Activated T-helper 17 cell treated with anti-CD3 and anti-CD28 coated beads, Interleukin-2, amount 50 U/mL, for 72 hours (primary cell): ENCODE data around the gene COL27A1. TPM values are rescaled to one million over a fixed set of nuclear protein-coding genes. Genes with fewer than 3 reads are reported as not detected.

Experiments
- ATAC-seq: fragments of 150-1000 bp; cut with Tn5 transposase; replicated peaks from 2 replicates; pipeline ENCODE4 v1.10.0; 2021; ENCODE audit warnings: mild to moderate bottlenecking, moderate library complexity
- H3K27ac Mint-ChIP-seq: one replicate; pipeline ENCODE4 v1.8.0; 2022; ENCODE audit warnings: mixed read lengths
- H3K27me3 Mint-ChIP-seq: one replicate; pipeline ENCODE4 v1.8.0; 2022; ENCODE audit warnings: mixed read lengths
- H3K36me3 Mint-ChIP-seq: one replicate; pipeline ENCODE4 v1.8.0; 2022; ENCODE audit warnings: low read depth, mild to moderate bottlenecking, mixed read lengths
- H3K4me1 Mint-ChIP-seq: one replicate; pipeline ENCODE4 v1.8.0; 2022; ENCODE audit warnings: mixed read lengths
- H3K4me3 Mint-ChIP-seq: one replicate; pipeline ENCODE4 v1.8.0; 2022; ENCODE audit warnings: mild to moderate bottlenecking, mixed read lengths
- H3K9me3 Mint-ChIP-seq: one replicate; pipeline ENCODE4 v1.8.0; 2022; ENCODE audit warnings: mixed read lengths
- total RNA-seq, 2 donors: library from RNA; stranded (reverse); gene quantifications; one replicate each; pipeline ENCODE4 v1.2.3, GENCODE V29; 2022

COL27A1 gene
- total RNA-seq, 2 donors from 2014 or later: 7.8 to 12.0 TPM

DNA sequence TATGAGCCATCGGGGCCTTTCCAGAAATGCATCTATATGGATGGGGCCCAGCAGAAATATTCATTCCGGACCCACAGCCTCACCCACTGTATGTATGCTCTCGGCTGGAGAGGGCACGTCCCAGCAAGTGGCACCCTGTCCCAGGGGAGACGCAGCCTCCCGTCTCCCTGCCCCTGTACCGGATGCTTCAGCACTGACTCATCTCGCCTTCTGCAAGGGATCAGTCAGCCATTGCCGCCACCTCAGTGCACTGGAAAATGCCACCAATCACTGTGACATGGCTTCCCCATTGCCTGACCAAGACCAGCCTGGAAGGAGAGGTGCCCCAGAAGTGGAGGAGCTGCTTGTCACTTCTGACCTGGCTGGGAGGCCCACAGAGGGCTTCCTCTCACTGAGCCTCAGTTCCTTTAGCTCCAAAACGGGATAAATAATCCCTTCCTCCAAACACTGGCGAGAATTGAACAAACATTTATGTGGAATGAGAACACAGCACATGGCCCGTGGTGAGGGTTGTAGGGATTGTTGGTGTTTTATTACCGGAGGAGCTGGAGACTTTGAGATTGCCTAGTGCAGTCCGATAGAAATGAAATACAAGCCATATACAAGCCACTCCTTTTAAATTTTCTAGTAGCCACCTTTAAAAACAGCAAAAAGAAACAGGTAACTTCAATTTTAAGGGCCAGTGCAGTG, 123.7 kb downstream of the COL27A1 start:
- no peaks in the 10 kb centered on the region for H3K9me3 Mint-ChIP-seq
- ATAC-seq: no peak
- H3K27me3 Mint-ChIP-seq: no peaks in the 10 kb centered on the region
- no peak overlapping the region for H3K4me3 Mint-ChIP-seq
- peaks cover 6% of the 10 kb centered on the region for H3K4me1 Mint-ChIP-seq
- no peaks in the 10 kb centered on the region for H3K36me3 Mint-ChIP-seq
- no peak overlapping the region for H3K27ac Mint-ChIP-seq

DNA sequence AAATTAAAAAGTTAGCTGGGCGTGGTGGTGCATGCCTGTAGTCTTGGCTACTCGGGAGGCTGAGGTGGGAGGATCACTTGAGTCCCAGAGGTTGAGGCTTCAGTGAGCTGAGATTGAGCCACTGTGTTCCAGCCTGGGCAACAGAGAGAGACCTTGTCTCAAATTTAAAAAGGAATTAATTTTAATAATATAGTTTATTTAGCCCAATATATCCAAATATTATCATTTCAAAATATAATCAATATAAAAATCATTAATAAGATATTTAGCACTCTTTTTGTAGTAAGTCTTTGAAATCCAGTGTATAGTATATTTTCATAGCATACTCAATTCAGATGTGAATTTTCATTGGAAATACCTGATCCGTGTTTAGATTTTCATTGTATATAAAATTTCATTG, 124.4 kb downstream of the COL27A1 start:
- Mint-ChIP-seq H3K9me3 (no peaks in the 10 kb centered on the region), H3K4me1 (peaks cover 6% of the 10 kb centered on the region), H3K36me3 (no peaks in the 10 kb centered on the region), H3K4me3 (no peak overlapping the region), H3K27me3 (no peaks in the 10 kb centered on the region), H3K27ac (no peak overlapping the region)
- no peak for ATAC-seq

DNA sequence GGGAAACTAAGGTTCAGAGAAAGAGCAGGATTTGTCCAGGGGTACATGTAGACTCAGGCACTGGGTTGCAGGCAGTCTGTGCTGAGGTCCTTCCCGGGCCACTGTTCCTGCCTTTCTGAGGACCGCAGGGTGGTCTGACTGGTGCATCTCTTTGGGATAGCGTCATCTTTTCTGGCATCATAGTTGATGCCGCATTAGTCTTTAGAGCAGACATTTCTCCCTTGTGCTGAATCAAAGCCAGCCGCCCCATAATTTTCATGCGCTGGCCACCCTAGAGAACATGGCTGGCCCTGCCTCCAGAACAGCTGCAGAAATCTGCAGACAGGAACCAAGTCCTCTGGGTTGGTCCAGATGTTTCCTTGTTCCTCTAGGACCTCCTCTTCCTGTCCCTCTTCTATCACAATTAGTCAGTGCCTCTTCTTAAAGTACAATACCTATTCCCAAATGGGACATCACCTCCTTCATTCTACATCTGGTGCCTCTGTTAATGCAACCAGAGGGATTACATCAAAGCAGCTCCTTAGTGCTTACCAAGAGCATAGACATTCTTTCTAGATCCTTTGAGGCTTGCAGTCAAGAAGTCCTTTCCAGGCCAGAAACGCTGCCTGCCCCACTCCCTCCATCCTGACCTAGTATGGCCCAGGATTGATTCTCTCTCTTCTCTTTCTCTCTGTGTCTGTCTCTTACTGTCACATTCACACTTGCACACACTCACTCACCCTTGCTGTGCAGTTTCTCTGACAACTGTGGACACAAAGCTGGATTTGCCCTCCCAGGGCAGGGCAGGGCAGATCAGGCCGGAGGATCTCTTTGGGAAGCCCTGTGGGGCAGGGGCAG, 125.5 kb downstream of the COL27A1 start:
- Mint-ChIP-seq H3K9me3 (no peaks in the 10 kb centered on the region), H3K4me3 (no peak overlapping the region), H3K27ac (no peak overlapping the region), H3K36me3 (no peaks in the 10 kb centered on the region), H3K27me3 (no peaks in the 10 kb centered on the region), H3K4me1 (peaks cover 6% of the 10 kb centered on the region)
- no peak for ATAC-seq

DNA sequence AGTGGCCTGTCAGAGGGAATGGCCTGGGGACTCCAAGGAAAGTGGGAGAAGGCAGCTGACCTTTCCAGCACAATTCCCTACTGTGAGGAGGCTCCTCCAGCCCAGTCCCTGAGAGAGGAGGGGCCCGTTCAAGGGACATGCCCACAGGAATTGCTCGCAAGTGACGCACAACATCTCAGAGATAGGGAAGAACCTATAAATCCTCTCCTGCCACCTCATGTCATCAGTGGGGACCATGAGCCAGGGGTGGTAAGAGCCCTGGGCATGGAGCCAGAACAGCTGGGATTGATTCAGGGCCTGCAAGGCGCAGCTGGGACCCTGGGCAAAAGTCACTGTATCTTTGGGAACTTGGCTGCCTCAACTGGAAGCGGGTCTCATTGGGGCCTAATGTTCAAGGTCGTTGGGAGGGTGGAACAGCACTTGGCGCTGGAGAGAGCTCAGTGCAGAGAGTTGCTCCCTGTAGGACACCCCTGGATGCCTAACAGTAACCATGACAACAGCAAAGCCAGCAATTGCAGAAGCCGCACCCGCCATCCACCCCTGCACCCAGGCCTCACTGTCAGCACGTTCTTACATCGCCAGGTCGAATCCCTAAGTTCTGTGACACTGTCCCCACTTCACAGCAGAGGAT, 126.3 kb downstream of the COL27A1 start:
- no peak overlapping the region for H3K27ac Mint-ChIP-seq
- ATAC-seq: no peak
- no peaks in the 10 kb centered on the region for H3K9me3 Mint-ChIP-seq
- no peak overlapping the region for H3K4me3 Mint-ChIP-seq
- no peaks in the 10 kb centered on the region for H3K27me3 Mint-ChIP-seq
- H3K36me3 Mint-ChIP-seq: no peaks in the 10 kb centered on the region
- H3K4me1 Mint-ChIP-seq: peaks cover 6% of the 10 kb centered on the region

DNA sequence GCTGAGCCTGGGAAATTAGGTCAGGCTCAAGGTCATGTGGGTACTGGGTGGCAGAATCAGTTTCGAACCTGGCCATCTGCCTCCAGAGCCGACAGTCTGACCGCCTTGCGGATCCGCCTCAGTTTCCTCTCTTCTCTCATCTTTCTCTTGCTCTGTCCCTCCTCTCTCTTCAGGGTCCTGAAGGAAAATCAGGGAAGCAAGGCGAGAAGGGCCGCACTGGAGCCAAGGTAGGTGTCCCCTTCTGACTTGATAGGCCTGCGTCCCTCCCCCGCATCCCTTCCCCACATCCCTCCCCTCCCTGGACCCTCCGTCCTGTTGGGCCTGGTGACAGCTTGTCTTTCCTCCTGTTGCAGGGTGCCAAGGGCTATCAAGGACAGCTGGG, 126.8 kb downstream of the COL27A1 start:
- peaks cover 6% of the 10 kb centered on the region for H3K4me1 Mint-ChIP-seq
- no peak for ATAC-seq
- no peaks in the 10 kb centered on the region for H3K36me3 Mint-ChIP-seq
- H3K9me3 Mint-ChIP-seq: no peaks in the 10 kb centered on the region
- no peak overlapping the region for H3K4me3 Mint-ChIP-seq
- H3K27me3 Mint-ChIP-seq: no peaks in the 10 kb centered on the region
- H3K27ac Mint-ChIP-seq: no peak overlapping the region

GRCh38 chr9:114282507-114282906, 127.2 kb downstream of the COL27A1 start:
- Mint-ChIP-seq H3K4me3 (no peak overlapping the region), H3K4me1 (peaks cover 6% of the 10 kb centered on the region), H3K27me3 (no peaks in the 10 kb centered on the region), H3K36me3 (no peaks in the 10 kb centered on the region), H3K27ac (no peak overlapping the region), H3K9me3 (no peaks in the 10 kb centered on the region)
- ATAC-seq: no peak

GRCh38 chr9:114282926-114283325, 127.6 kb downstream of the COL27A1 start:
- H3K27me3 Mint-ChIP-seq: no peaks in the 10 kb centered on the region
- H3K36me3 Mint-ChIP-seq: no peaks in the 10 kb centered on the region
- no peak overlapping the region for H3K4me3 Mint-ChIP-seq
- H3K9me3 Mint-ChIP-seq: no peaks in the 10 kb centered on the region
- H3K27ac Mint-ChIP-seq: no peak overlapping the region
- H3K4me1 Mint-ChIP-seq: peaks cover 4% of the 10 kb centered on the region
- peak; percentile 66 for ATAC-seq

GRCh38 chr9:114283551-114284111, 128.3 kb downstream of the COL27A1 start:
- no peak overlapping the region for H3K27ac Mint-ChIP-seq
- H3K27me3 Mint-ChIP-seq: no peaks in the 10 kb centered on the region
- no peaks in the 10 kb centered on the region for H3K36me3 Mint-ChIP-seq
- no peak overlapping the region for H3K4me3 Mint-ChIP-seq
- no peaks in the 10 kb centered on the region for H3K4me1 Mint-ChIP-seq
- no peaks in the 10 kb centered on the region for H3K9me3 Mint-ChIP-seq
- ATAC-seq: no peak

DNA sequence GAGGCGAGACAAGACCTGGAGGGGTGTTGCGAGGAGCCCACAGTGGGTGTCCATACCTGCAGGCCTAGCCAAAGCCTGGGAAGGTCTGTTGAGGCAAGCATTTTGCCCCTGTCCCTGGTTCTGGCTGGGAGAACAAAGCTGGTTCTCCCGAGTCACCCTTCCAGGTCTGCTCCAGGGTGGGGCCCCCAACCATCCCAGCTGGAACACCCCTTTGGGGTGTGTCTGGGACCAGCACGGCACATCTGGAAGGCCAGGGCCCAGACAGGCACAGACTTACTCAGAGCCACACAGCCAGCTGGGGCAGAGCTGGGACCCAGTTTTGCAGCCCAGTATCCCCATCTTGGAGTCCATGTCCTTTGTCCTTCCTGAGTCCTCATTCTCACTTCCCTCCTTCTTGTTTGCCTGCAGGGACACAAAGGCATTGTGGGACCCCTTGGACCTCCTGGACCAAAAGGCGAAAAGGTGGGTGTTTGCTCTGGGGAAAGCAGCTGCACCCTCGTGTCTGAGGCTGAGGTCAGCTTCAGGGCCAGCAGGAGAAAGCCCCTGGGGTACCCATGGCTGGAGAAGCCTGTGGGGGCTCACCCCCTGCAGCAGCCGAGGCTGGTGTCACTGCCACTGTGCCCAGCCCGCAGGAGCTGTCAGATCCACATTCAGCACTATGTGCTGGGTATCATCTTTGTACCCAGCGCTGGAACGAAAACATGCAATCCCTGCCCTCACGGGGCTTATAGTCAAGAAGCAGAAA, 129.2 kb downstream of the COL27A1 start:
- no peak for ATAC-seq
- Mint-ChIP-seq H3K27ac (no peak overlapping the region), H3K4me1 (no peaks in the 10 kb centered on the region), H3K9me3 (no peaks in the 10 kb centered on the region), H3K36me3 (no peaks in the 10 kb centered on the region), H3K27me3 (no peaks in the 10 kb centered on the region), H3K4me3 (no peak overlapping the region)

DNA sequence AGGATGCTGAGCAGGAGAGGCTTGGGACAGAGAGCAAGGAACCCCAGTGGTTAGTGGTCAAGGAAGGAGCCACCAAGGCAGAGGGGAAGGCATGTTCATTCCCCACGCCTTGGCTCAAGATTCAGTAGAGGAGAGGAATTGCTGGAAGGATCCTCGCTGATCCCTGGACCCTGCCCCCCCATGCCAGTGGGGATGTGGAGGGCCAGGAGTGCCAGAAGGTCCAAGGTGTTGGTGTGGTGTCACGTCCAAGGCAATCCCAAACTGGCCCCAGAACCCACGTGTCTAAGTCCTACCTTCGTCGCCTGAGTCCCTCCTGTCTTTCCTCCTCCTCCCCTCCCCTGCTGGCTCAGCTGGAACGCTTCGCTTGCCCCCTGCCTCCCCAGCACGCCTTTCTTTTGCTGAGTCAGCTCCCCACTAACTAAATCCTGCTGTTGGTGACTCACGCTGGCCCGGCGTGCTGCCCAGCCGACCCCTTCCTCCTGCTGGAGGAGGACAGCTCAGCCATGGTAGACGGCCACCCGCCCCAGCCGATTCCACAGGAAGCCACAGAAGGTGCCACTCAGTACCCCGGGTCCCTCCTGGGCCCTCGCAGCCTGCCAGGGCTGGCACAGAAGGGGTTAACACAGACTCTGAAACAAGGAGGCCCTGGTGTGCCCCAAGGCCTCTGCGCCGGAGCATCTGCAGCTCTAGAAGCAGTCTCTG, 130.0 kb downstream of the COL27A1 start:
- Mint-ChIP-seq H3K27ac (no peak overlapping the region), H3K36me3 (no peaks in the 10 kb centered on the region), H3K4me1 (no peaks in the 10 kb centered on the region), H3K9me3 (no peaks in the 10 kb centered on the region), H3K4me3 (no peak overlapping the region), H3K27me3 (no peaks in the 10 kb centered on the region)
- ATAC-seq: no peak

- H3K4me1 Mint-ChIP-seq: peaks cover 5% of the 10 kb centered on the region
- no peak overlapping the region for H3K27ac Mint-ChIP-seq
- peaks cover 4% of the 10 kb centered on the region for H3K27me3 Mint-ChIP-seq
- no peaks in the 10 kb centered on the region for H3K9me3 Mint-ChIP-seq
- no peaks in the 10 kb centered on the region for H3K36me3 Mint-ChIP-seq
- H3K4me3 Mint-ChIP-seq: no peak overlapping the region
- no peak for ATAC-seq
Measured at GRCh38 chr9:114286146-114286679, 130.9 kb downstream of the COL27A1 start.

- no peaks in the 10 kb centered on the region for H3K9me3 Mint-ChIP-seq
- H3K4me3 Mint-ChIP-seq: no peak overlapping the region
- ATAC-seq: no peak
- H3K4me1 Mint-ChIP-seq: peaks cover 5% of the 10 kb centered on the region
- H3K27ac Mint-ChIP-seq: no peak overlapping the region
- no peaks in the 10 kb centered on the region for H3K36me3 Mint-ChIP-seq
- peaks cover 5% of the 10 kb centered on the region for H3K27me3 Mint-ChIP-seq
Measured at GRCh38 chr9:114287001-114287762, 131.8 kb downstream of the COL27A1 start.

DNA sequence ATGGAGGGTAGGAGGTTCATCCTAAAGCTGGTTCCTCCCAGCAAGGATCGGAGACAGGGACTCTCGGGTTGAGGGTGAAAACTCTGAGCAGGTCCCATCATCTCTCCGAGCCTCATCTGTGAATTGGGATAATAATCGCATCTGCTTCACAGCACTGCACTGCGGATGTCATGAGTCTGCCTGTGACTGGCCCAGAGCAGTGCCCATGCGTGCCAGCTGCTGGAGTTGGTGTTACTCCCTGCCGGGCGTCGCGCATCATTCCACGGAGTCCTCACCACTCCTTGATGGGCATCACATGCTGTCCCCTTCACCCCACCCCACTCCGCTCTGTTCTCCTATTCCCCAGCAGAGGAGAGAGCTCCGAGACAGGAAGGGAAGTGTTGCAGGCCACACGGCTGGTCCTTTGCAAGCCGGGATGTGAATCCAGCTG, 132.4 kb downstream of the COL27A1 start:
- Mint-ChIP-seq H3K27me3 (peaks cover 5% of the 10 kb centered on the region), H3K27ac (no peak overlapping the region), H3K4me1 (peaks cover 5% of the 10 kb centered on the region), H3K4me3 (no peak overlapping the region), H3K9me3 (no peaks in the 10 kb centered on the region), H3K36me3 (no peaks in the 10 kb centered on the region)
- ATAC-seq: no peak
